HEK293 (cell line): Measurements from ENCODE around the gene AMT.

Source experiments
- BCL11B ChIP-seq: fragments of 450-650 bp; formaldehyde crosslinking; IDR thresholded peaks from 2 replicates; pipeline ENCODE4 v1.5.1; 2016; ENCODE audit warnings: low read depth, missing biosample characterization, missing genetic modification characterization
- KLF1 ChIP-seq: fragments of 450-650 bp; formaldehyde crosslinking; IDR thresholded peaks from 2 replicates; pipeline ENCODE4 v1.5.1; 2016; ENCODE audit warnings: missing biosample characterization, missing genetic modification characterization
- KLF7 ChIP-seq: fragments of 450-650 bp; formaldehyde crosslinking; IDR thresholded peaks from 2 replicates; pipeline ENCODE4 v1.5.1; 2016; ENCODE audit warnings: missing biosample characterization, missing genetic modification characterization, borderline replicate concordance
- MEIS1 ChIP-seq: sonication (generic); formaldehyde crosslinking; IDR thresholded peaks from 2 replicates; pipeline ENCODE4 v1.8.1; 2022; ENCODE audit warnings: missing genetic modification reagents, mild to moderate bottlenecking, borderline replicate concordance
- MZF1 ChIP-seq: fragments of 450-650 bp; formaldehyde crosslinking; IDR thresholded peaks from 2 replicates; pipeline ENCODE4 v1.5.1; 2017; ENCODE audit warnings: missing biosample characterization, missing genetic modification characterization, borderline replicate concordance
- OSR2 ChIP-seq: fragments of 450-650 bp; formaldehyde crosslinking; IDR thresholded peaks from 2 replicates; pipeline ENCODE4 v1.5.1; 2016; ENCODE audit warnings: missing biosample characterization, missing genetic modification characterization
- PRDM10 ChIP-seq: fragments of 450-650 bp; formaldehyde crosslinking; IDR thresholded peaks from 2 replicates; pipeline ENCODE4 v1.5.1; 2016; ENCODE audit warnings: missing biosample characterization, missing genetic modification characterization
- SCRT2 ChIP-seq: fragments of 450-650 bp; formaldehyde crosslinking; IDR thresholded peaks from 2 replicates; pipeline ENCODE4 v1.5.1; 2016; ENCODE audit warnings: missing biosample characterization, missing genetic modification characterization
- SP3 ChIP-seq: fragments of 450-650 bp; formaldehyde crosslinking; IDR thresholded peaks from 2 replicates; pipeline ENCODE4 v1.5.1; 2016; ENCODE audit warnings: missing biosample characterization, missing genetic modification characterization
- TRIM28 ChIP-seq: IDR thresholded peaks from 2 replicates; pipeline ENCODE4 v1.6.1; 2011; ENCODE audit warnings: low read length, control low read depth, borderline replicate concordance
- YY2 ChIP-seq: fragments of 450-650 bp; formaldehyde crosslinking; IDR thresholded peaks from 2 replicates; pipeline ENCODE4 v1.5.1; 2016; ENCODE audit warnings: missing biosample characterization, missing genetic modification characterization
- ZBTB10 ChIP-seq: fragments of 450-650 bp; formaldehyde crosslinking; IDR thresholded peaks from 2 replicates; pipeline ENCODE4 v1.5.1; 2016; ENCODE audit warnings: missing biosample characterization, missing genetic modification characterization
- ZBTB11 ChIP-seq: fragments of 450-650 bp; formaldehyde crosslinking; conservative IDR thresholded peaks from 2 replicates; pipeline ENCODE4 v1.5.1; 2016; ENCODE audit warnings: low read depth, missing biosample characterization, missing genetic modification characterization
- ZBTB44 ChIP-seq: fragments of 450-650 bp; IDR thresholded peaks from 2 replicates; pipeline ENCODE4 v1.5.1; 2018; ENCODE audit warnings: missing biosample characterization, mild to moderate bottlenecking, missing genetic modification characterization
- ZEB2 ChIP-seq: fragments of 450-650 bp; formaldehyde crosslinking; IDR thresholded peaks from 2 replicates; pipeline ENCODE4 v1.5.1; 2016; ENCODE audit warnings: missing biosample characterization, missing genetic modification characterization
- ZNF16 ChIP-seq: fragments of 450-650 bp; formaldehyde crosslinking; IDR thresholded peaks from 2 replicates; pipeline ENCODE4 v1.5.1; 2016; ENCODE audit warnings: low read depth, missing biosample characterization, missing genetic modification characterization
- ZNF239 ChIP-seq: fragments of 450-650 bp; formaldehyde crosslinking; IDR thresholded peaks from 2 replicates; pipeline ENCODE4 v1.5.1; 2016; ENCODE audit warnings: missing biosample characterization, missing genetic modification characterization
- ZNF248 ChIP-seq: fragments of 450-650 bp; formaldehyde crosslinking; IDR thresholded peaks from 2 replicates; pipeline ENCODE4 v1.5.1; 2017; ENCODE audit warnings: missing biosample characterization, missing genetic modification characterization
- ZNF404 ChIP-seq: fragments of 450-650 bp; formaldehyde crosslinking; IDR thresholded peaks from 2 replicates; pipeline ENCODE4 v1.5.1; 2017; ENCODE audit warnings: missing biosample characterization, missing genetic modification characterization
- ZNF624 ChIP-seq: fragments of 450-650 bp; formaldehyde crosslinking; IDR thresholded peaks from 2 replicates; pipeline ENCODE4 v1.5.1; 2017; ENCODE audit warnings: missing biosample characterization, missing genetic modification characterization
- ZNF677 ChIP-seq: fragments of 450-650 bp; IDR thresholded peaks from 2 replicates; pipeline ENCODE4 v1.5.0; 2018; ENCODE audit warnings: missing biosample characterization, mild to moderate bottlenecking, missing genetic modification characterization, moderate library complexity
- ZNF692 ChIP-seq: fragments of 450-650 bp; formaldehyde crosslinking; IDR thresholded peaks from 2 replicates; pipeline ENCODE4 v1.5.1; 2016; ENCODE audit warnings: missing biosample characterization, missing genetic modification characterization
- ZNF777 ChIP-seq: fragments of 450-650 bp; formaldehyde crosslinking; IDR thresholded peaks from 2 replicates; pipeline ENCODE4 v1.5.1; 2017; ENCODE audit warnings: missing biosample characterization, missing genetic modification characterization, borderline replicate concordance
- ZNF792 ChIP-seq: fragments of 450-650 bp; formaldehyde crosslinking; IDR thresholded peaks from 2 replicates; pipeline ENCODE4 v1.5.1; 2016; ENCODE audit warnings: missing biosample characterization, missing genetic modification characterization
- ZSCAN23 ChIP-seq: fragments of 450-650 bp; formaldehyde crosslinking; IDR thresholded peaks from 2 replicates; pipeline ENCODE4 v1.5.1; 2016; ENCODE audit warnings: missing biosample characterization, missing genetic modification characterization

Gene AMT

GRCh38 chr3:49411968-49412631 is 10.2 kb downstream of the AMT start, which contains the start of the genes RHOA and TCTA (continued):
- TF ChIP-seq TRIM28: peak; percentile 63; the same call in 1 of the 2 replicates
- no peak for TF ChIP-seq ZSCAN23 (tag by site-specific recombination)
- TF ChIP-seq KLF7: peak; percentile 65; the same call in 1 of the 2 replicates
- TF ChIP-seq ZNF404 (tag by site-specific recombination): no peak
- 0 out of 2 replicates have a peak, but pooled peaks have one; percentile 13 for TF ChIP-seq ZEB2
- no peak for TF ChIP-seq SCRT2 (tag by site-specific recombination)
- TF ChIP-seq ZNF239 (tag by site-specific recombination): no peak
- TF ChIP-seq ZNF624 (tag by site-specific recombination): no peak
- no peak for TF ChIP-seq MEIS1 (CRISPR knock-in tag)
- TF ChIP-seq ZNF792 (tag by site-specific recombination): no peak
- no peak for TF ChIP-seq ZNF248 (tag by site-specific recombination)
- TF ChIP-seq OSR2 (tag by site-specific recombination): no peak
- no peak for TF ChIP-seq ZNF16 (tag by site-specific recombination)
- TF ChIP-seq ZBTB10 (tag by site-specific recombination): peak; percentile 33; the same call in 1 of the 2 replicates
- no peak; the same call in 1 of the 2 replicates for TF ChIP-seq PRDM10 (tag by site-specific recombination)
- peak; percentile 87 for TF ChIP-seq YY2 (tag by site-specific recombination)
- no peak for TF ChIP-seq ZBTB44 (tag by site-specific recombination)
- 0 out of 2 replicates have a peak, but pooled peaks have one; percentile 32 for TF ChIP-seq KLF1 (tag by site-specific recombination)
- no peak for TF ChIP-seq MZF1 (tag by site-specific recombination)
- TF ChIP-seq ZNF692 (tag by site-specific recombination): peak; percentile 82
- TF ChIP-seq ZNF777 (tag by site-specific recombination): peak; percentile 42; the same call in 1 of the 2 replicates
- TF ChIP-seq ZBTB11 (tag by site-specific recombination): peak; percentile 43; the same call in 1 of the 2 replicates
- TF ChIP-seq BCL11B: no peak
- no peak for TF ChIP-seq ZNF677 (tag by site-specific recombination)
- TF ChIP-seq SP3 (tag by site-specific recombination): peak; percentile 59; the same call in 1 of the 2 replicates
